ENCODE data around the gene PPP1R12B.
"Not testable (repeated sequence)": the region's sequence is repeated elsewhere in the genome, so short reads cannot be mapped to it uniquely, and the experiment has no call there.

The PPP1R12B gene

DNA sequence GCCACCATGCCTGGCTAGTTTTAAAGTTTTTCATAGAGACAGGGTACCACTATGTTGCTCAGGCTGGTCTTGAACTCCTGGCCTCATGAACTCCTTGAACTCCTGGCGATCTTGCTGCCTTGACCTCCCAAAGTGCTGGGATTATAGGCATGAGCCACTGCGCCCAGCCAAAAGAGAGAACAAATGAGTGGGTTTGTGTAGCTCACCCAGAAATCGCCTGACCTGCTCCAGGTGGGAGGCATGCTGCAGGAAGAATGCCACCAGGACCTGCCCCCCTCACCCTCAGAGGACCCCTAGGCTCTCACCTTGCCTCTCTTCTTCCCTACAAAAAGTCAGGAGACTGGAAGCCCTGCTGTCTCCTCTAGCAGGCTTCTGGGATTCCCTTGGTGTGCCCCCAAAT is 272.9 kb downstream of the PPP1R12B start:
- DNase-seq (ENCODE audit: insufficient read length, low spot score) (no peak), FAIRE-seq (no peak)
- TF ChIP-seq, protein P1, sequence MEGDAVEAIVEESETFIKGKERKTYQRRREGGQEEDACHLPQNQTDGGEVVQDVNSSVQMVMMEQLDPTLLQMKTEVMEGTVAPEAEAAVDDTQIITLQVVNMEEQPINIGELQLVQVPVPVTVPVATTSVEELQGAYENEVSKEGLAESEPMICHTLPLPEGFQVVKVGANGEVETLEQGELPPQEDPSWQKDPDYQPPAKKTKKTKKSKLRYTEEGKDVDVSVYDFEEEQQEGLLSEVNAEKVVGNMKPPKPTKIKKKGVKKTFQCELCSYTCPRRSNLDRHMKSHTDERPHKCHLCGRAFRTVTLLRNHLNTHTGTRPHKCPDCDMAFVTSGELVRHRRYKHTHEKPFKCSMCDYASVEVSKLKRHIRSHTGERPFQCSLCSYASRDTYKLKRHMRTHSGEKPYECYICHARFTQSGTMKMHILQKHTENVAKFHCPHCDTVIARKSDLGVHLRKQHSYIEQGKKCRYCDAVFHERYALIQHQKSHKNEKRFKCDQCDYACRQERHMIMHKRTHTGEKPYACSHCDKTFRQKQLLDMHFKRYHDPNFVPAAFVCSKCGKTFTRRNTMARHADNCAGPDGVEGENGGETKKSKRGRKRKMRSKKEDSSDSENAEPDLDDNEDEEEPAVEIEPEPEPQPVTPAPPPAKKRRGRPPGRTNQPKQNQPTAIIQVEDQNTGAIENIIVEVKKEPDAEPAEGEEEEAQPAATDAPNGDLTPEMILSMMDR (IDR thresholded peaks at IDR 0.05; ENCODE audit: insufficient read depth, missing control alignments): no peak

DNA sequence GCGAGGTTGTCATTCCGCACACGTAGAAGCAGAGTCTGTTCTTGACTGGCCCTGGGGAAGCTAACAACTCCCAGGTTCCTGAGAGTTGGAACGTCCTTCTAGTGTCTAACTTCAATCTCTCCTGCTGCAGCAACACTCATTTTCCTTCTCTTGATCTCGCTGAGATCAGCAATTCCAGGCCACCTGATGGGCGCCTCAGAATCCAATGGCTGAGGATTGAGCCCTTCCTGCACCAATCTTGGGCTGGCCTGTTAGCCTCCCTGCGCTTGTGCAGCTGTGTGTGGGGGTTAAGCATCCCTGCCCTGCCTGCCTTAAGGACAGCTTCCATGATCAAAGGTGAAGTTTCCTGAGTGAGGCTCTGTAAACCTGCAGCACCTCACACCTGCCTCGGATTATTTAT is 273.9 kb downstream of the PPP1R12B start:
- TF ChIP-seq, protein P1 (IDR thresholded peaks at IDR 0.05; ENCODE audit: insufficient read depth, missing control alignments): no peak
- DNase-seq (ENCODE audit: insufficient read length, low spot score) (no peak), FAIRE-seq (no peak)

DNA sequence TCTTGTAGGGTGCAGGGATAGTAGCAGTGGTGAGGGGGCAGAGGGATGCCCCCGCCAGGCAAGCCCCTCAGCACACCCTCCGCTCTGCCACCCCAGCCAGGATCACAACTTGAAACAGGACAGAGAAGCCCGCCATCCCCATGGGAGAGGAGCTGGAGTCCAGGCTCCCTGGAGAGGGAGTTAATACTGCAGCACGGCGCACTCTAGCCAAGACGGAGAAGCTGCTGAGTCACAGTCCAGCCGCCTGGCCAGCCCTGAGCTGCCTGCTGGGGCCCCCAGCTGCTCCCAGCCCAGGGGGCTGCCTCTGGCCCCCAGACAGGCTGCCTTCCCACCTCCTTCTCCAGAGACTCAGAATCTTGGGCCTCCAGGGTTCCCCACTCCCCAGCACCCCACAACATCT is 274.6 kb downstream of the PPP1R12B start:
- peak; percentile 72 for DNase-seq (ENCODE audit: insufficient read length, low spot score)
- TF ChIP-seq, protein P1 (IDR thresholded peaks at IDR 0.05; ENCODE audit: insufficient read depth, missing control alignments): no peak
- no peak for FAIRE-seq

DNA sequence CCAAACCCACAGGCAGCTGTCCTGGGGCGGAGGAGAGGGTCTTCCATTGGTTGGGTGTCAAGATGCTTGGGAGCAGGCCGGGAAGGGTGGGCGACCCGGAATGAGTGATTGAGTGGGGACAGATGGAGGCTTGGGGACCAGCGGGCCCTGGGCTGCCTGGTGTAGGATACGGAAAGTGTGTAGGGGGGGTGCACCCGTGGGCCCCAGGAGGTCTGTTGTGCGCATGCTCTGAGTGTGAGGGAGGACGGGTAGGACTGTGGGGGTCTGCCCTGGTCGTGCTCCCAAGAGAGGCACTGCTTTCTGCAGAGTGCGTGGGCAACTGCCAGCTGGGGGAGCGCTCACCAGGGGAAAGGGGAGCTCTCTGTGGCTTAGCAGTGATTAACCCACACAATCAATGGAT is 275.0 kb downstream of the PPP1R12B start:
- not testable (repeated sequence) for DNase-seq (ENCODE audit: insufficient read length, low spot score); FAIRE-seq

DNA sequence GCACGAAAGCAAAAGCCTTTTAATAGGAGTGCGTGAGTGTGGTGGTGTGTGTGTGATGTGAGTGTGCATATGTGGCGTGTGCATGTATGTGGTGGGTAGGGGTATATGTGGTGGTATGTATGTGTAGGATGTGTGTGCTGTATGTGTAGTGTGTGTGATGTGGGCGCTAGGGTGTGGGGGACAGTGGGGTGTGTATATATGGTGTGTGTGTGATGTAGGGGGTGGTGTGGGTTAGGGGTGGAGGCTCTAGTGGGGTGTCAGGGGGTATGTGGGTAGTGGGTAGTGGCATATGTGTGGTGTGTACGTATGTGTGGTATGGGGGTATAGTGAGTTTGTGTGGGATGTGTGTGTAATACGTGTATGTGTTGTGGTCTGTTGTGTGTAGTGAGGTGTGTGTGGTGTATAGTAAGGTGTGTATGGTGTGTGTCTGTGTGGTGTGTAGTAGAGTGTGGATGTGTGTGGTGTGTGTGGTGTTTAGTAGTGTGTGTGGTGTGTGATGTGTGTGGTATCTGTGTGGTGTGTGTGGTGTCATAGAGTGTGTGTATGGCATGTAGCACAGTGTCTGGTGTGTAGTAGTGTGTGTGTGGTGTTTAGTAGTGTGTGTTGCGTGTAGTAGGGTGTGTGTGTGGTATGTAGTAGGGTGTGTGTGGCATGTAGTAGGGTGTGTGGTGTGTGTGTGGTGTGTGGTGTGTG is 275.7 kb downstream of the PPP1R12B start:
- FAIRE-seq (no peak), DNase-seq (ENCODE audit: insufficient read length, low spot score) (no peak)
- TF ChIP-seq, protein P1 (IDR thresholded peaks at IDR 0.05; ENCODE audit: insufficient read depth, missing control alignments): no peak

DNA sequence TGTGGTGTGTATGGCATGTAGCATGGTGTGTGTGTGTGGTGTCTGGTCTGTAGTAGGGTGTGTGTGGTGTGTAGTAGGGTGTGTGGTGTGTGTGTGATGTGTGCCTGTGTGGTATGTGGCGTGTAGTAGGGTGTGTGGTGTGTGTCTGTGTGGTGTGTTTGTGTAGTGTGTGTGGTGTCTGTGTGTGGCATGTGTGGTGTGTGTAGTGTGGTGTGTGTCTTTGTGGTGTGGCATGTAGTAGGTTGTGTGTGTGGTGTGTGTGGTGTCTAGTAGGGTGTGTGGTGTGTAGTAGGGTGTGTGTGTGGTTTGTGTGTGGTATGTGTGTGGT is 276.2 kb downstream of the PPP1R12B start:
- TF ChIP-seq, protein P1 (IDR thresholded peaks at IDR 0.05; ENCODE audit: insufficient read depth, missing control alignments): no peak
- FAIRE-seq: peak; percentile 92
- no peak for DNase-seq (ENCODE audit: insufficient read length, low spot score)

DNA sequence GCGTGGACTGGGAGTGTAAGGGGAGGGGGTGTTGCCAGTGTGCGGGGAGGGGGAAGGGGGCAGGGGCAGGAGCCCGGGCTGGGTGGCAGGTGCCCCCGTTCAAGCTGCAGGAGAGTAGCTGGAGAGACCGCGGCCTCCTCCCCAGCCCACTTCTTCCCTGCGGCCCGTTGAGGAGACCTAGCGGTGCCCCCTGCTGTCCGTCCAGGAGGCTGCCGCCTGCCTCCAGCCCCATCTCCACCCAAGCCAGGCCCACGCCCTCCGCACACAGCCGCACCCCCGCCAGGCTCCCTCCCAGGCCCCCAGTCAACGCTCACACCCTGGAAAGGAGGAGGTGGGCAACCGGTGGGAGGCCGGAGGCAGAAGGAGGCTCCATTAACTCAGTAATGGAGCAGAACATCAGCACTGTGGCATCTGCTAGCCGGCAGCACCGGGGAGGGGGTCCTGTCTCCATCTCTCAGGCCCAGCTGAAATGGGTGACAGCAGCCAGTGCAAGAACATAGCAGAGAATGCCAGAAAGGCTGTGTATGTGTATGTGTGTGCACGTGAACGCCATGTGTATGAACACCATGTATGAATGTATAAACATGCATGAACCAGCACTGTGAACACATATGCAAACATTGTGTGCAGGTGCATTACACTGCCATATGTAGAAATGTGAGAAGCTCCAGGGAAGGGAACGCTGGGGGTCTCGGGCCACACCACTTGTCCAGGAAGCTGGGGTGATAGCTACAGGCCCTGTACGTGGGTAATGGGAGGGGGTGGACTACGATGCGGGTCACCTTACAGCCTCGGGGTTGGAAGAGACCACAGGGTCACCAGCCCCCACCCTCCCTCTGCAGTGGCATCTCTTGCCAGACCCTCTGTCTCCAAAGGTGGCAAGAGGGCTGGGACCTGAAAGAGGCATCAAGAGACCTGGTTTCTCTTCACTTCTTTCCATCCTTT is 277.2 kb downstream of the PPP1R12B start:
- no peak for FAIRE-seq
- TF ChIP-seq, protein P1 (IDR thresholded peaks at IDR 0.05; ENCODE audit: insufficient read depth, missing control alignments): peak; percentile 72
- peak; percentile 96 for DNase-seq (ENCODE audit: insufficient read length, low spot score)

DNA sequence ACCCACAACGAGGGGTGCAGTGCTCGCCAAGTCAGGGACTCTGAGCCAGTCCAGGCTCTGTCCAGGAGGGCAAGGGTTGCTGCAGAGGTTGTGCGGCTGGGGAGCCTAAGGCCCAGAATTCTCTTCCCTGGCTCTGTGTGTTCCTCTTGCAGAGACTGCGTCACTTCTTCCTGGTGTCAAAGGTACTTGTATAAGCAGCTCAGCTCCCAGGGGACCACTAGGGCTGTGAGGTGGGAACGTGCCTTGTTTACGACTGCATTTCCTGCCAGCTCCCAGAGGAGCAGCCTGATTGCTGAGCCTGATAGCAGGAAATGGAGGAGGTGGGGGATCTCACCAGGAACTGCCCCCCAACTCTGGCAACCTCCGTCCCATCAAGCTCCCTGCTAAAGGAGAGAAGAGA is 278.5 kb downstream of the PPP1R12B start:
- not testable (repeated sequence) for FAIRE-seq; DNase-seq (ENCODE audit: insufficient read length, low spot score)
